ENCODE results near the gene GAREM2.

Gene GAREM2

GRCh38 chr2:26224095-26224494 is 51.2 kb downstream of the GAREM2 start:
- H3K4me3 ChIP-seq (ENCODE audit: low read depth, low read length), result no peak overlapping the region
- DNase-seq (ENCODE audit: low read depth), result no peak
- TF ChIP-seq CTCF (conservative IDR thresholded peaks at IDR 0.05; ENCODE audit: low read depth, low read length), result no peak

- no peak for DNase-seq (ENCODE audit: low read depth)
- no peak overlapping the region for H3K4me3 ChIP-seq (ENCODE audit: low read depth, low read length)
- TF ChIP-seq CTCF (conservative IDR thresholded peaks at IDR 0.05; ENCODE audit: low read depth, low read length), result no peak
Observed at GRCh38 chr2:26229595-26229994, 56.7 kb downstream of the GAREM2 start.

- DNase-seq (ENCODE audit: low read depth), result no peak
- H3K4me3 ChIP-seq (ENCODE audit: low read depth, low read length), result no peak overlapping the region
- no peak for TF ChIP-seq CTCF (conservative IDR thresholded peaks at IDR 0.05; ENCODE audit: low read depth, low read length)
Observed at GRCh38 chr2:26230806-26231205, 57.9 kb downstream of the GAREM2 start.

- TF ChIP-seq CTCF (conservative IDR thresholded peaks at IDR 0.05; ENCODE audit: low read depth, low read length), result peak; percentile 47
- H3K4me3 ChIP-seq (ENCODE audit: low read depth, low read length), result no peak overlapping the region
- DNase-seq (ENCODE audit: low read depth), result peak; percentile 24
Observed at GRCh38 chr2:26235089-26235488, 62.2 kb downstream of the GAREM2 start.

GRCh38 chr2:26237868-26238267 is 65.0 kb downstream of the GAREM2 start:
- no peak for DNase-seq (ENCODE audit: low read depth)
- no peak for TF ChIP-seq CTCF (conservative IDR thresholded peaks at IDR 0.05; ENCODE audit: low read depth, low read length)

GRCh38 chr2:26238311-26238958 is 65.5 kb downstream of the GAREM2 start:
- TF ChIP-seq CTCF (conservative IDR thresholded peaks at IDR 0.05; ENCODE audit: low read depth, low read length), result no peak
- DNase-seq (ENCODE audit: low read depth), result peak; percentile 65
- no peak overlapping the region for H3K4me3 ChIP-seq (ENCODE audit: low read depth, low read length)

More at GRCh38 chr2:26237868-26238267, 65.0 kb downstream of the GAREM2 start:
- no peak overlapping the region for H3K4me3 ChIP-seq (ENCODE audit: low read depth, low read length)
